RWPE1 (cell line): ENCODE measurements around the gene MRPL58.
A peak's percentile ranks its signal among the peaks of the same experiment; 100 is the strongest.

Source experiments
- CTCF ChIA-PET: fragments of 350-600 bp; sonication (Branson Sonifier 250); formaldehyde crosslinking; extraction: SDS; loops from one replicate; lab custom pipeline; 2021; lab: Yijun Ruan, JAX
- POLR2A ChIA-PET: fragments of 400-600 bp; formaldehyde crosslinking; extraction: SDS; loops from one replicate; lab custom pipeline; 2020; ENCODE audit warnings: antibody characterized with exemption; ENCODE audit not compliant: low non-redundant PET; lab: Yijun Ruan, JAX
- DNase-seq: peaks from one replicate; pipeline ENCODE4 v3.0.0; 2012; ENCODE audit warnings: low spot score
- H3K27ac ChIP-seq: fragments of 450-650 bp; 2 replicates; pipeline ENCODE4 v1.5.1; 2017
- TF ChIP-seq, protein P1 (sequence below): fragments of 450-650 bp; conservative IDR thresholded peaks from 2 replicates; pipeline ENCODE4 v1.5.1; 2017; ENCODE audit warnings: low read depth, mild to moderate bottlenecking

The MRPL58 gene

DNA sequence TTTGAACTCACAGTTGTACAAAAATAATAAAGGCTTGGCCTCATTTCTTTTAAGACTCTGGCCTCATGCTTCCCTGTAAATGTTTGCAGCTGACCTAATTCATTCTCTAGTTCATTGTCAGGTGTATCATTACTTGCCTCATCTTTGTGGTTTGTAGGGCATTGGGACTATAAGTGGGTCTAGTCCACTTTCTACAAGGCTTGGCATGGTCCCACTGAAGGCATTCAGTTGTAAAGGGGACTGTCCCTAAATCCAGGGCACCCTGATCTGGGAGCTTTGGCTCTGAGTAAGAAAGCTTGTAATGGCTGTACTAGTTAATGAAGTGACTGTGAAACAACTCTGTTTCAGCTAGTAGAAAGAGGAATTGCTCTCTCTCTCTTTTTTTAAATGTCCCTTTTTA lies 37.2 kb downstream of the MRPL58 start:
- DNase-seq: no peak
- CTCF ChIA-PET: no interaction called here
- TF ChIP-seq, protein P1, sequence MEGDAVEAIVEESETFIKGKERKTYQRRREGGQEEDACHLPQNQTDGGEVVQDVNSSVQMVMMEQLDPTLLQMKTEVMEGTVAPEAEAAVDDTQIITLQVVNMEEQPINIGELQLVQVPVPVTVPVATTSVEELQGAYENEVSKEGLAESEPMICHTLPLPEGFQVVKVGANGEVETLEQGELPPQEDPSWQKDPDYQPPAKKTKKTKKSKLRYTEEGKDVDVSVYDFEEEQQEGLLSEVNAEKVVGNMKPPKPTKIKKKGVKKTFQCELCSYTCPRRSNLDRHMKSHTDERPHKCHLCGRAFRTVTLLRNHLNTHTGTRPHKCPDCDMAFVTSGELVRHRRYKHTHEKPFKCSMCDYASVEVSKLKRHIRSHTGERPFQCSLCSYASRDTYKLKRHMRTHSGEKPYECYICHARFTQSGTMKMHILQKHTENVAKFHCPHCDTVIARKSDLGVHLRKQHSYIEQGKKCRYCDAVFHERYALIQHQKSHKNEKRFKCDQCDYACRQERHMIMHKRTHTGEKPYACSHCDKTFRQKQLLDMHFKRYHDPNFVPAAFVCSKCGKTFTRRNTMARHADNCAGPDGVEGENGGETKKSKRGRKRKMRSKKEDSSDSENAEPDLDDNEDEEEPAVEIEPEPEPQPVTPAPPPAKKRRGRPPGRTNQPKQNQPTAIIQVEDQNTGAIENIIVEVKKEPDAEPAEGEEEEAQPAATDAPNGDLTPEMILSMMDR: no peak
- POLR2A ChIA-PET: no interaction called here
- no peak overlapping the region for H3K27ac ChIP-seq

GRCh38 chr17:75051941-75052340 lies 39.5 kb downstream of the MRPL58 start:
- ChIA-PET POLR2A (no interaction called here), CTCF (interaction anchor here (0.6 to 1.5 kb wide), 2 partner anchors 62 to 344 kb away, joined by 5 to 7 read pairs; no protein-coding TSS in a partner anchor)
- no peak for DNase-seq

DNA sequence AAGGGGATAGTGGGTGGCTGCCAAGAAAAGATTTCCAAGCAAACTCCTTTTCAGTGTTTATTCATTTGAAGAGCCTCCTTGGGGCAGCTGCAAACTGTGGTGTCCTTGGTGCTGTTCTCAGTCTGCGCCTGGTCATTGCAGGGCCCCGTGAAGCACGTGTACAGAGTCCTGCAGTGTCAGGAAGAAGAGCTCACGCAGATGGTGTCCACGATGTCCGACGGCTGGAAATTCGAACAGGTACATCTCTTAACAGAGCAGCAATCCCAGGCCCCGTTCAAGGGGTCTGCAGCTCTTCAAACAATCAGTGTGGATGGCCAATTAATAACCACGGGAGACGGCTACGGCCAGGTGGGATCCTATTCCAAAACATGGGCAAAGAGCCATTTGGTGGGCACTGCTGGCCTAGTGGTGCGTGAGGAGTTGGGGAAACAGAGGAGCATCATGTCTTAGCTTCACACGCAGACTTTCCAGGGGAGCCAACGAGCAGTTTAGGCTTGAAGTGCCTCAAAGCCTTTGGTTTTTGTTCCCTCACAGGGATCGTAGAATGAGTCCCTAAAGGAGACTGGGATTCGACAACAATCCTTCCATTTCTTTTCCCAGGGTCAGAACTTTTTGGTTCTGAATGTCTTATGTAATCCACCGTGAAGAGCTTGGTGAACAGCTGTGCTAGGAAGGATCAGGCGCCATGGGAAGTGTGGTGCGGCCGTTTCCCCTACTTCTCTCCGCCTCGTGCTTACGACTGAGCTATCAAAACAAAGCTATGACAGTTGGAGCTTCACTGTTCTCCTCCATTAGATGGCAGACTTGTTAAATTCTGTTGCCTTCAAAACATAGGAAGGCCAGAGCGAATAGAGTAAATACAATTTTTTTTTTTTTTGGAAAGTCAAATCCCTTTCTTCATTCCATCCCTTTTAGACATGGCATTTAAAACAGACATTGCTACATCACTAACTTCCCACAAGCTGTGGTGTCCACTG lies 47.2 kb downstream of the MRPL58 start:
- peak overlapping the region; percentile 38 for H3K27ac ChIP-seq
- TF ChIP-seq, protein P1: peak; percentile 34
- POLR2A ChIA-PET: interaction anchor here (0.6 to 1.1 kb wide), 2 partner anchors 29 to 50 kb away, joined by 3 to 4 read pairs; partner anchors contain the start of gene ARMC7
- CTCF ChIA-PET: interaction anchor here (0.7 to 1.3 kb wide), 6 partner anchors 10 to 142 kb away, joined by 3 to 9 read pairs (median 6); no protein-coding TSS in a partner anchor
- no peak for DNase-seq

More at GRCh38 chr17:75051941-75052340, 39.5 kb downstream of the MRPL58 start:
- TF ChIP-seq, protein P1: no peak
- no peak overlapping the region; the same call in 1 of the 2 replicates for H3K27ac ChIP-seq

GRCh38 chr17:75060434-75061054 lies 48.1 kb downstream of the MRPL58 start:
- TF ChIP-seq, protein P1: no peak
- DNase-seq: no peak
- POLR2A ChIA-PET: interaction anchor here (1.1 kb wide), 1 partner anchor 50 kb away, joined by 4 read pairs; the partner anchor contains the start of gene ARMC7
- H3K27ac ChIP-seq: no peak overlapping the region
- CTCF ChIA-PET: interaction anchor here (0.6 to 1.4 kb wide), 8 partner anchors 9 to 144 kb away, joined by 3 to 9 read pairs (median 4); no protein-coding TSS in a partner anchor

GRCh38 chr17:75061055-75061438 lies 48.6 kb downstream of the MRPL58 start:
- TF ChIP-seq, protein P1: no peak
- no peak for DNase-seq
- peak overlapping the region; percentile 12; the same call in 1 of the 2 replicates for H3K27ac ChIP-seq
- POLR2A ChIA-PET: no interaction called here
- CTCF ChIA-PET: interaction anchor here (0.6 to 1.4 kb wide), 5 partner anchors 8 to 144 kb away, joined by 3 to 6 read pairs (median 3); no protein-coding TSS in a partner anchor

DNA sequence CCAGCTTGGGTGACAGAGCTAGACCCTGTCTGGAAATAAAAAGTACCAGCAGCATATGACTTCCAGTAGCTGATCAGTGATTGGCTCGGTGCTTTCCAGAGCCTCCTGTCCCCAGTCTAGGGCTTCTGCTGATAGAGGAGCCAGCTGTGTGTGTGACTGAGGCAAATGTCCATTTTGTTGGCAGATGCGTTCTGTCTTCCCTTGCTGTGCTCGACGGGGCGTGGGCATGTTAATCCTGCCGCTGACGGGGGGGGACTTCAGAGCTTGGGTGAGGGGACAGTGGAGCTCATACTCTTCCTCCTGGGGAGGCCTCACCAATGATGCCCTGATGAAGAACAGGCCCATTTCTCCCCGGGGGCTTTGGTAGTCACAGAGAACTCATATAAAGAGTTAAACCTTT lies 49.1 kb downstream of the MRPL58 start:
- CTCF ChIA-PET: interaction anchor here (0.7 to 1.4 kb wide), 4 partner anchors 8 to 151 kb away, joined by 4 to 6 read pairs (median 4); no protein-coding TSS in a partner anchor
- POLR2A ChIA-PET: no interaction called here
- TF ChIP-seq, protein P1: no peak
- no peak for DNase-seq
- peak overlapping the region; percentile 12; the same call in 1 of the 2 replicates for H3K27ac ChIP-seq
